Measurements from ENCODE around the gene AGGF1.
"Not testable (repeated sequence)": the region's sequence is repeated elsewhere in the genome, so short reads cannot be mapped to it uniquely, and the experiment has no call there.

AGGF1 gene, protein sequence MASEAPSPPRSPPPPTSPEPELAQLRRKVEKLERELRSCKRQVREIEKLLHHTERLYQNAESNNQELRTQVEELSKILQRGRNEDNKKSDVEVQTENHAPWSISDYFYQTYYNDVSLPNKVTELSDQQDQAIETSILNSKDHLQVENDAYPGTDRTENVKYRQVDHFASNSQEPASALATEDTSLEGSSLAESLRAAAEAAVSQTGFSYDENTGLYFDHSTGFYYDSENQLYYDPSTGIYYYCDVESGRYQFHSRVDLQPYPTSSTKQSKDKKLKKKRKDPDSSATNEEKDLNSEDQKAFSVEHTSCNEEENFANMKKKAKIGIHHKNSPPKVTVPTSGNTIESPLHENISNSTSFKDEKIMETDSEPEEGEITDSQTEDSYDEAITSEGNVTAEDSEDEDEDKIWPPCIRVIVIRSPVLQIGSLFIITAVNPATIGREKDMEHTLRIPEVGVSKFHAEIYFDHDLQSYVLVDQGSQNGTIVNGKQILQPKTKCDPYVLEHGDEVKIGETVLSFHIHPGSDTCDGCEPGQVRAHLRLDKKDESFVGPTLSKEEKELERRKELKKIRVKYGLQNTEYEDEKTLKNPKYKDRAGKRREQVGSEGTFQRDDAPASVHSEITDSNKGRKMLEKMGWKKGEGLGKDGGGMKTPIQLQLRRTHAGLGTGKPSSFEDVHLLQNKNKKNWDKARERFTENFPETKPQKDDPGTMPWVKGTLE

DNA sequence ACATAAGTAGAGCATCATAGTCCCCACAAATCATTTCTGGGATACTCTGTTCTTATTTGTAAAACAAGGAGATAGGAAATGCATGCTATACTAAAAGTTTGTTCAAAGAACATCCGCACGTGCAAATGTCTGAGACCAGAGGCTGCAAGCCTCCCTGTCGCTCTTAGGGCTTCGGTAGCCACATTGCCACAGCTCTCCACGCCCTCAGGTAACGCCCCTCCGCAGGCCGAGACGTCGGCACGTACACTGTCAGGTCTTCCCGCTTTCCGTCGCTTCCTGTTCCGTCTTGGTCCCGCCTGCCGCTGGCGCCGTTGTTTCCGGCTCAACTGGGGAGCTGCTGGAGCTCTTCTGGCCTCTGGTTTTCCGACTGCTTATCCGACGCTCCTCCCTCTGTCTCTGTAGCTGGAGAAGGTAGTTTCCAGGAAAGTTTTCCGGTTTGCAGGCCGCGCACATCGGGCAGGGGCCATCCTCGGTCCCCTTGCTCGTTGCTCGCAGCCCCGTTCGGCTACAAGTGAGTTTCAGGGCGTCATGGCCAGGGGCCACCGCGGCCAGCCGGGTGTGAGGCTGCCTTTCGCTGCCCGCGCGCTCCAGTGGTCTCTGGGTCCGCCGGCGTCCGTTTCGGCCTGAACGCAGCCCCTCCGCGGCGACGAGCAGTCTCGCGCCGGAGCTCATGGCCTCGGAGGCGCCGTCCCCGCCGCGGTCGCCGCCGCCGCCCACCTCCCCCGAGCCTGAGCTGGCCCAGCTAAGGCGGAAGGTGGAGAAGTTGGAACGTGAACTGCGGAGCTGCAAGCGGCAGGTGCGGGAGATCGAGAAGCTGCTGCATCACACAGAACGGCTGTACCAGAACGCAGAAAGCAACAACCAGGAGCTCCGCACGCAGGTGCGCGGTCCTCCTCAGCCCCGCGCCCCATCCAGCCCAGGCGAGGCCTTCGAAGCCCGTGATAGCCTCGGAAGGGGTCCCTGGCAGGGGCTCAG, at the start of gene AGGF1:
TSS of gene AGGF1 (plus strand) at position 308 of the 975 bp plus-strand sequence. CDS start at position 671, 363 bp downstream.
- H3K4me3 ChIP-seq = peak within 1 kb of the TSS; percentile 58 to 98 (median 86)
- peak within 1 kb of the TSS; percentile 83 to 98 (median 94) for H3K27ac ChIP-seq

DNA sequence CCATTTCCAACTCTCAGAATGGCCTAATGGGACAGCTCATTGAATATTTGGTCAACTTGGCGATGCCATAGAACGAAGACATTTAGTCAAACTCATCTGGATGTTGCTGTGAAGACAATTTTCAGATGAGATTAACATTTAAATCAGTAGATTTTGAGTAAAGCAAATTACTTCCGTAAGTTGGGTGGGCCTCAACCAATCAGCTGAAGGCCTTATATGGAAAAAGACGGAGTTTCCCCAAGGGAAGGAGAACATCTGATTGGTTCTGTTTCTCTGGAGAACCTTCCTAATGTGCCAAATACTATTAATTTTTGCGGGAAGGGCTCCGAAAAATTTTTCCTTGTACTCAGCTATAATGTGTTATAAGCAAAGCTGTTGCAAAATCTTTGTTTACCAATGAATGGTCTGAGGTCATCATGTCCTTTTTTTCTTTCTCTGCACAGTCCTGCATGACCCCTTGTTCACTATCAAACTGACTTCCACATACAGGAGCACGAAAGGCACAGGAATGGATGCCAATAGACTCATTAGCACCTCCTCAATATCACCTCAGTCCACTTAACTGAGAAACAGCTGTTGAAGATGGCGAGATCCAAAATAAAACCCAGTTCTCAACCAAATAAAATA, 49.6 kb upstream of the AGGF1 start:
- Histone ChIP-seq H3K4me3 (no peak overlapping the region), H3K27ac (no peak overlapping the region)

DNA sequence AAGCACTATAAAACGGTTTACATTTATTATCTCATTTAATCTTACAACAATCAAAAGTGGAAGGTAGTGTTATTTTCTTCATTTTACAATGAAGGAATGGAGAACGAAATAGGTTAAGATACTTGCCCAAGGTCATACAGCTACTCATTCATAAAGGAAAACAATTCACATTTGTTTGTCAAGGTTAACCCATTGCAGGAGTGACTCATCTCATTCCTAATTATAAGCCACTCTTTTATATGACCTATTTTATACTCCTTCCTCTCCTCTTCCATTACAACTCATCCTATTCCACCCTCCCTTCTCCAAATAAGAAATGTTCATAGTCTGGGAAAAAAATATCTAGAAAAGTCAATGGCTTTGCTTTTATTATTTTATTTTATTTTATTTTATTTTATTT, 47.8 kb upstream of the AGGF1 start:
- Histone ChIP-seq H3K4me3 (no peak overlapping the region), H3K27ac (no peak overlapping the region)

DNA sequence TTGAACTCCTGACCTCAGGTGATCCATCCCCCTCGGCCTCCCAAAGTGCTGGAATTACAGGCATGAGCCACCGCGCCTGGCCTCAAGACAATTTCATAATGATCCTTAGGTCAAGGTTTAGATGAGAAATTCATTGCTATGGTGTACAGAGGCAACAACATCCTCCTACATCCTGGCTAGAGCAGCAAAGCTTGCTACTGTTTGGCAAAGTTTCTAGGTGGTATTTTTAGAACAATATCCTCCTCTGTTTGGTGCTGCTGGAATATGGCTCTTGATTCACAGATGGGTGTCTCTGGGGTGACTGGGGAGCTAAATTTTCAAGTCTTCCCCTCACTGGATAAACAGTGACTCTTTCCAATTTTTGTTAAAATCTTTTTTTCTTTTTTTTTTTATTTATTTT, 46.7 kb upstream of the AGGF1 start:
- no peak overlapping the region for H3K27ac ChIP-seq
- no peak overlapping the region for H3K4me3 ChIP-seq

DNA sequence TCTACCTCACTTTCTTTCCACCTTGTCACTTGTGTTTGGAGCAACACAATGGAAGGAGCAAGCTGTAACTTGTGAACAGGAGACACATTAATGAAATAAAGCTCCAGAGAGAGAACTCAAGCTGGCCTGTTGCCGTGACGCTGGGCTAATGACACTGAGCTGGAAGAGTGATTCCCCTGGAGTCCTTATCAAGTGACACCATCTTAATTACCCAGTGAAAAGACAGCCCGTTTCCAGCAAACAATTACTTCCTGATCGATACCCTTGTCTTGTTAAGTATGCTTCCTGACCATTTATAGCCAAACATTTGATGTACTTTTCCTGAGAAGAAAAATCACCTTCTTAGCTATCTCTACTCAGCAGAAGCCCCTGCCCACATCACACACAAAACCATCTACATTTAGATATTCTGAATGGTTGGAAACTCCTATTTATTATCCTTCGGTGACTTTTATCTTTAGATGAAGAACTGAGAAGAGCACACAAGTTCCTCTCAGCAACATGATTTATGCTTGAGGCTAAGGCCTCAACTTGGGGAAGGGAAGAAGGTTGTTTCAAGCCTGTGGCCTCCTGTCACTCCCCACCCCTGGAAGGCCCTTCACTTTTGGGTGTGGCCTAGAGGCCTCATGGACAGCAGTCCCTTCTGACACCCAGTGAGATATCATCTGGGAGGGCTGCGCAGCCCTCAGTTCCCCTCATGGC, 43.2 kb upstream of the AGGF1 start:
- Histone ChIP-seq H3K4me3 (no peak overlapping the region), H3K27ac (no peak overlapping the region)

DNA sequence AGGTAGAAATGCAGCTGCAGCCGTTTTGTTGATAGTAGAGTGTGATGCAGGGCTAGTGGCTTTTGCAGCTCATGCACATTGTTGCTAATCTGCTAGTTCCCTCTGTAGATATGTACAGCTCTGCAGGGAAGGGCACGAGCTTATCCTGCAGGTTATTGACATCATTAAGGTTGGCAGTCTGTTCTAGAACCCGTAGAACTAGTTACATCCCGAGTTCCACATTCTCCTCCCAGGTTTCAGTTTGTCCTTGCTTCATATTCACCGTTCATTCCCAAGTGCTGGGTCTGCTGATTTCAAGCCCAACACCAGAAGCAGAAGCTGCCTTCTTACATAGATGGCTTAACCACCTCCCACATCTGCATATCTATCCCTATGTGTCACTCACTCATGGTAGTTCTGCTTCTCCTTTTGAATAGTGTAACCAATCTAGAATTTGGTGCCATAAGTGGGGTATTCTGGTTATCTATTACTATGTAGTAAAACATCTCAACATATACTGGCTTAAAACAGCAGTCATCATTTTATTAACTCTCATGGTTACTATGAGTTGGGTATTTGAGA, 39.2 kb upstream of the AGGF1 start:
- Histone ChIP-seq H3K27ac (no peak overlapping the region), H3K4me3 (no peak overlapping the region)

DNA sequence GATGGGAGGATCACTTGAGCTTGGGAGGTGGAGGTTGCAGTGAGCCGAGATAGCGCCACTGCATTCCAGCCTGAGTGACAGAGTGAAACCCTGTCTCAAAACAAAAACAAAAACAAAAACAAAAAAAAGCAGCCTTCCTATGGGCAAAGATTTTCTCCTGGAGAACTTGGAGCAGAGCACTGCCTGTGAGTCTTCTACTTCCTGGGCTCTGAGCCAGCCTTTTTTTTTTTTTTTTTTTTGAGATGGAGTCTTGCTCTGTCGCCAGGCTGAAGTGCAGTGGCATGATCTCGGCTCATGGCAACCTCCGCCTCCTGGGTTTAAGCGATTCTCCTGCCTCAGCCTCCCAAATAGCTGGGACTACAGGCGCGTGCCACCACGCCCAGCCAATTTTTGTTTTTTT, 36.8 kb upstream of the AGGF1 start:
- not testable (repeated sequence) for H3K27ac ChIP-seq, H3K4me3 ChIP-seq

DNA sequence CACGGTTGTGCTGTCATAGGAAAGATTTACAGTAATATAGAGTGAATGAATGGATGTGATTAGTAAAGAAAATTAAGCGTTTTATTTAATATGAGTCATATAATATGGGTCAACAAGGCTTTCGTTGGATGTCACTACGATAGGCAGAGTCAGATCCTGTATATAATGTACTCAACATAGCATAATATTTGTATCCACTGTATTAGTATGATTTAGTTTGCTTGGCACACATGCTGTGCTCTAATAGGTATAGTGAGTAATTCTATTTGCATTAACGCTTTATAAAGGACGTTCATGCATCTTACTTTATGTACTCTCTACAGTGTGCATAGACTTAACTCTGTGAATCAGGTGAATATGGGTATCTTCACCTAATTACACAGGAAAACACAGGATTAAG, 35.9 kb upstream of the AGGF1 start:
- Histone ChIP-seq H3K4me3 (no peak overlapping the region), H3K27ac (no peak overlapping the region)

DNA sequence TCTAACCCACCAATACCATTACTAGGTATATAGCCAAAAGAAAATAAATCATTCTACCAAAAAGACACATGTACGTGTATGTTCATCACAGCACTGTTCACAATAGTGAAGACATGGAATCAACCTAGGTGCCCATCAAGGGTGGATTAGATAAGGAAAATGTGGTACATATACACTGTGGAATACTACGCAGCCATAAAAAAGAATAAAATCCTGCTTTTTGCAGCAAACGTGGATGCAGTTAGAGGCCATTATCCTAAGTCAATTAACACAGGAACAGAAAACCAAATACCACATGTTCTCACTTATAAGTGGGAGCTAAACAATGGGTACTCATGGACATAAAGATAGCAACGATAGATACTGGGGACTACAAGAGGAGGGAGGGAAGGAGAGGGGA, 32.0 kb upstream of the AGGF1 start:
- H3K4me3 ChIP-seq, H3K27ac ChIP-seq: not testable (repeated sequence)

DNA sequence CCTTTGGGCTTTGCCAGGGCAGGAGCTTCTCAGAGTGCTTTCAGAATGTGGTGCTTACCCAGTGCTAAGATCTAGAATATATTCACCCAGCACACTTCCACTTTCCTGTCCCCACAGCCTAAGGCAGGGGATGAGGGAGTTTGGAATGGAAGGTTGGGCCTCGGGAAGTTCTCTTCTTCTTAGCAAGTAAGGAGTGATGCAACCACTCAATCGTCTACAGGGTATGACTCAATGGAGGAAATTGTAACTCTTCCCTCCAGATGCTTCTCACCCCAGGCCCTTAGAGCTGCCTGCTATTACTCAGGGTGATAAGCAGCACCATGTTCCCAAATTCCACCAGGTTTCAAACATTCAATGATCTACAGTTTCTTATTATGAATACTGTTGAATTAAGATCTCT, 30.8 kb upstream of the AGGF1 start:
- H3K27ac ChIP-seq = no peak overlapping the region
- no peak overlapping the region for H3K4me3 ChIP-seq

DNA sequence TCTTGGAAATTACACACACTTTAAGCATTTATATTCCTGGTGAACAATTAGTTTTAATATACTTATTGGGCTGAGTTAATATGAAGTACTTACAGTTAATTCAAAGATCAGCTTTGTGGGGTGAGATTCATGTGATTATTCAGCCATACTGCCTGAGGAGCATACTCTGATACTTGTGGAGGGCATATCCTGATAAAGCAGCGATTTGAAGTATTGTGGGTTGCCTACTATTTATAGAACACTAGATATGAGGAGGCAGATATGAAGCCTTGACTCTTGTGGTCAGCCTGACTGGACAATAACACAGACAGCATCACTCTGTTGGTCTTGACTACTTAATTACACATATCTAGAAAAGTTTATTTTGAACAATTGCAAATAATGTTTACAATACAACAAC, 27.0 kb upstream of the AGGF1 start:
- Histone ChIP-seq H3K4me3 (no peak overlapping the region), H3K27ac (no peak overlapping the region)

DNA sequence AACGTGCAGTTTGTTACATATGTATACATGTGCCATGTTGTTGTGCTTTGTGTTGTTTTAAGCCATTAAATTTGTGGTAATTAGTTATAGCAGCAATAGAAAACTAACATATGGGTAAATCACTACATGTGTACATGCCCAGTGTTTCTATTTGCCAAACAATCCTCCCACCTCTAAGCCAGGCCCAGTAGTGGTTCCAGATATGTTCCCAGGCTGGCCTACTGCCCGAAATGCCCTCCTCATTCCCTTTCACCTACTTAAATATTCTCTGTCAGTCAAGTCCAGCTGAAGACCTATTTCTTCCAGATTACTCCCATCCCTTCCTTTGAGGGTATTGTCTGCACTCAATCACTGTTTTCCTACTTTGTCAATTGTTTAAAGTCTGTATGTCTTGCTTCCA, 24.1 kb upstream of the AGGF1 start:
- no peak overlapping the region for H3K27ac ChIP-seq
- H3K4me3 ChIP-seq = no peak overlapping the region

DNA sequence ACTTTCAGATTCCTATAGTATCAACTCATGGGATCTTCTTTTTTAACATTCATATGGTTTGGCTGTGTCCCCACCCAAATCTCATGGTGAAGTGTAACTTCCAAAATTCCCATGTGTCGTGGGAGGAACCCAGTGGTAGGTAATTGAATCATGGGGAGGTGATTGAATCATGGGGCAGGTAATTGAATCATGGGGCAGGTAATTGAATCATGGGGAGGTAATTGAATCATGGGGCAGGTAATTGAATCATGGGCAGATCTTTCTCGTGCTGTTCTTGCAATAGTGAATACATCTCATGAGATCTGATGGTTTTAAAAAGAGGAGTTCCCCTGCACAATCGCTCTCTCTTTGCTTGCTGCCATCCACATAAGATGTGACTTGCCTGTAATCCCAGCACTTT, 21.8 kb upstream of the AGGF1 start:
- Histone ChIP-seq H3K27ac (no peak overlapping the region), H3K4me3 (no peak overlapping the region)

DNA sequence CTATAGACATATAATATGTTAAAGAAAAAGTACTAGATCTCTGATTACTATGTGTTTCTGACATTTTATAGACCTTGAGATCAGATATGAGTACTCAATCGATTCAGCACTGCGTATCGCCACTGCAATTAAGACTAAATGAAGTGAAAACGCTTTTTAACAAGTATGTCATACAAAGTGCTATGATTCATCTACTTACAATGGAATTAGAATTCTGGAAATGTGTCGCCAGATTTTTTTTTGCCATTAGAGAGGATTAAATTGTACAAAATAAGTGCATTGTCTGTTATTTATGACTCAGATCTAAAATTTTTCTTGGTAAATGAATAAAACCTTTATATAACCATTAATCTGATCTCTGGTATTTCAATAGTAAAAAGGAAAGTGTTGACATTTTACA, 20.0 kb upstream of the AGGF1 start:
- Histone ChIP-seq H3K27ac (no peak overlapping the region), H3K4me3 (no peak overlapping the region)

DNA sequence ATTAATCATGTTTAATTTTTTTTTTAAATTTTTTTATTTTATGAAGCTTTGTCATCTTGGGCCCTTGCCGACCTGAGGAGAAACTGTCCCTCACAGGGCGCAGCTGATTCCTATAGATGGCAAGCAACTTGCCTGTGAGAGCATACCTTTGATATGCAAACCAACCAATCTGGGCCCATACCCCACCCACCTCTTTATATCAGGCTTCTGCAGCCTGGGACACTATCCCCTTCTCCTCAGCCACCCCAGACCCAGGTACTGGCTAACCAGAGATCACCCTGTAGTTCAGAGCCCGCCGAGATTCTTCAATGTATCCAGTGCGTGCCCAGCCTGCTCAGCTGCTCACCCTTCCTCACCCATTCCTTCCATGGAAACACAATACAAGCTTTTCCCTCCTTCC, 18.7 kb upstream of the AGGF1 start:
- Histone ChIP-seq H3K4me3 (no peak overlapping the region), H3K27ac (no peak overlapping the region)

DNA sequence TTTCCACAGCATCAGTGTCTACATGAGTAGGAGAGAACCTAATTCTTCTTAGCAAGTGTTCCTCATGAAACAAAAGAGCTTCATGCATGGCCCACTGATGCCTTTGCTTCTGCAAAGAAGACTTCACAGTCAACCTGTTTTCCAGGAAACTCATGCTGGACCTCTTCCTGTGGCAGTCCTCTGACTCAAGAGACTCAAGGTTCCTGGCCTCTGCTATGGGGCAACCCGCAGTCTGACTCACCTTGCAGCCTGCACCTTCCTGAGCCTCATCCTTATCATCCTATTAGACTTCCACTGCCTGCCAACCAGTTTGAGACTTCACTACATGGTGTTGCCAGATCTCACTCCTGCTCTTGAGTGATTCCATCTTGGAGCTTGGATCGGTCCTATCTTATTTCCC, 17.6 kb upstream of the AGGF1 start:
- H3K4me3 ChIP-seq = no peak overlapping the region

DNA sequence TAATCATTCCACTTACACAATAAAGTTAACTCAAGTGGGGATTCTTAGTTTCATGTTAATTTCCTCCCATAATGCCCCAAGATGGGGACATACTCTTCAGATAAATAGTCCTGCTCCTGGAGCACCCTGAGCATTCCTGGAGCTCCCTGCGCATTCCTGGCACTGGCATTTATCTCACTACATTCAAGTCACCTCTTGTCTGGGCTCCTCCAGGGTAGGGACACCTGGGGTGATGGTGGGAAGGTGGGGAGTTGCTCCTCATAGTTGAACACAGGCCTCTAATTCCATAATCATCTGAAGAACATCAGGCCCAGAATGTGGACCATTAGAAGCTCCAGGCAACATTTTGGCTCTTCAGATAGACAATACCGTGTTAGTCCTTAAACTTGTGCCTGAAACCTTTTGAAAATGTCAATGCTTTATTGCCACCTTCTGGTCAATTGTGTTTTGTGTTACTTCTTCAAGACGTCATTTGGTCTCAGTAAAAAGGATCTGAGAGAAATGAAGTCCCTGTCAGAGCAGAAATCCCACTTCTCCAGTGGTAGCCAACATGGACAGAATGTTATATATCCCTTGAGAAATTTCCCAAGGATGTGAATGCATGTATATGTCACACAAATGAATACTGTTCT, 14.2 kb upstream of the AGGF1 start:
- Histone ChIP-seq H3K4me3 (no peak overlapping the region), H3K27ac (no peak overlapping the region)

More for the DNA sequence above, 17.6 kb upstream of the AGGF1 start:
- H3K27ac ChIP-seq = no peak overlapping the region

DNA sequence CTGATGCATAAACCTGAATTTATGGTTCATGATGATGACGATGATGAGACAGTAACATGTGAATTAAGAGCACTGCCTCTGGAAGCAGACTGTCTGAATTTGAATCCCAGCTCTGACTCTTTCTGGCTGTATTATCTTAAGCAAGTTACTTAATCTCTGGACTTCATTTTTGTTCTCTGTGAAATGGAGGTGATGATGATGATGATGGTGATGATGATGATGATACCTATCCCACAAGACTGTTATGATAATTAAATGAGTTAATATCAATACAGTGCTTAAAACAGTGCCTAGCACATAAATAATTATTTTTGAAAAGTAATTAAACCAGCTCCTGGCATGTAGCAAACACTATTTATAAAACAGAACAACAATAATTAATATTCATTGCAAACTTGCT, 13.2 kb upstream of the AGGF1 start:
- H3K4me3 ChIP-seq = no peak overlapping the region
- H3K27ac ChIP-seq = no peak overlapping the region
